Immature natural killer cell (primary cell): ENCODE measurements around the gene CDC14A. TPM values are rescaled to one million over a fixed set of nuclear protein-coding genes. Genes with fewer than 3 reads are reported as not detected.

Experiments used
- DNase-seq, 3 donors: peaks; one replicate each; pipeline ENCODE4 v3.0.0; 2022; ENCODE audit warnings: mixed read lengths in 1 of 3
- H3K27ac Mint-ChIP-seq, 6 donors: one replicate each; pipeline ENCODE4 v1.8.0; 2020; ENCODE audit warnings: mixed read lengths in 6 of 6, mild to moderate bottlenecking in 5 of 6, inconsistent platforms in 4 of 6, moderate library complexity in 3 of 6
- H3K27me3 Mint-ChIP-seq, 3 donors: one replicate each; pipeline ENCODE4 v1.8.0; 2020 to 2021; ENCODE audit warnings: low read depth in 3 of 3, mild to moderate bottlenecking in 3 of 3, mixed read lengths in 3 of 3, moderate library complexity in 3 of 3, inconsistent platforms in 1 of 3
- H3K36me3 Mint-ChIP-seq, 3 donors: one replicate each; pipeline ENCODE4 v1.8.0; 2020; ENCODE audit warnings: mixed read lengths in 3 of 3, inconsistent platforms in 2 of 3, mild to moderate bottlenecking in 2 of 3
- H3K4me1 Mint-ChIP-seq, 2 donors: one replicate each; pipeline ENCODE4 v1.8.0; 2020; ENCODE audit warnings: inconsistent platforms in 2 of 2, mild to moderate bottlenecking in 2 of 2, mixed read lengths in 2 of 2, moderate library complexity in 1 of 2
- H3K4me3 Mint-ChIP-seq, 5 donors: one replicate each; pipeline ENCODE4 v1.8.0; 2020; ENCODE audit warnings: mild to moderate bottlenecking in 5 of 5, mixed read lengths in 5 of 5, inconsistent platforms in 3 of 5, moderate library complexity in 3 of 5
- H3K9me3 Mint-ChIP-seq, 6 donors: one replicate each; pipeline ENCODE4 v1.8.0; 2020; ENCODE audit warnings: mild to moderate bottlenecking in 6 of 6, mixed read lengths in 6 of 6, inconsistent platforms in 4 of 6, moderate library complexity in 3 of 6
- polyA plus RNA-seq, 3 donors: library from polyadenylated mRNA; unstranded; fragments of 300-500 nt; fragmentation: Illumina TruSeq; gene quantifications; one replicate each; pipeline ENCODE4 v1.2.3, GENCODE V29; 2021

CDC14A gene
- polyA plus RNA-seq, 3 donors from 2014 or later, result 5.8 to 15.4 (median 10.9) TPM

DNA sequence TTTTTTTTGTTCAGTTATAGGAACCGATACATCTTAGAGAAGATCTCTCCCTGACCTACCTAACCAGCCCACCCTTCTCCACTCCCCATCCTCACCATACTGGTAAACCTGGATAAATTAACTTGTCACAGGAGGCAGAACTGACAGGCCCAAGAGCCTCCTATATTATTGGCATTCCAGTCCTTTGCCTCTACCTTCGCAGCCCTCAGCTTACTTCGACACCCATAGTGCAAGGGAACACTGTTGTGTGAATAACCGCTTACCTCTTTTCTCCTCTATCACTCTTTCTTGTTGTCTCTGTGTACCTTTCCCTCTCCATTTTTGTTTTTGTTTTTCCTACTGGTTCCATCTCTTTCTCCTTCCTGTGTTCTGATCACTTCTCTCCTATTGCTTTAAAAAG lies 58.7 kb downstream of the CDC14A start:
- H3K27me3 Mint-ChIP-seq, result peaks cover 0 to 3% (median 2%) of the 10 kb centered on the region in 3 donors
- no peak for DNase-seq
- no peak overlapping the region for H3K4me3 Mint-ChIP-seq
- no peaks in the 10 kb centered on the region for H3K9me3 Mint-ChIP-seq
- peak overlapping the region in 4 of 6 donors; percentile 2 to 71 (median 42) for H3K27ac Mint-ChIP-seq
- H3K36me3 Mint-ChIP-seq, result peaks cover 6 to 14% (median 13%) of the 10 kb centered on the region in 3 donors
- H3K4me1 Mint-ChIP-seq, result peaks cover 85 to 86% of the 10 kb centered on the region in 2 donors

DNA sequence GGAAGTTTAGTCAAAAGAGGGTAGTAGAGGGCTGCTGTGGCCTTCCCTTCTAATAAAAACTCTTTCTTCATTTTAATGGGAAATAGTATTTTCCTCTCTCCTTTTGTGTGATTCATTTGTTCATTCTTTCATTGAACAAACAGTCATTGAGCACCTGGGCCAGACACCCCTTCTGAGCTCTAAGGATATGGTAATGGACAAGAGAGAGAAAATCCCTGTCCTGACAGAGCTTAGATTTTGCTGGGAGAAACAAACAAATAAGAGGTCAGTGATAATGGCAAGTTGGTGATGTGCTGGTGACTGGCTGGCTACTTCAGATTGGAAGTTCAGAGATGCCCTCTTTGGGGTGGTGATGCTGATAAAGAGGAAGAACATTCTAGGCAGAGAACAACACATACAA lies 59.3 kb downstream of the CDC14A start:
- Mint-ChIP-seq H3K4me1 (peaks cover 85 to 86% of the 10 kb centered on the region in 2 donors), H3K27me3 (peaks cover 0 to 3% (median 2%) of the 10 kb centered on the region in 3 donors), H3K4me3 (no peak overlapping the region), H3K27ac (peak overlapping the region in 5 of 6 donors; percentile 13 to 73 (median 23)), H3K9me3 (no peaks in the 10 kb centered on the region), H3K36me3 (peaks cover 6 to 19% (median 13%) of the 10 kb centered on the region in 3 donors)
- no peak for DNase-seq

DNA sequence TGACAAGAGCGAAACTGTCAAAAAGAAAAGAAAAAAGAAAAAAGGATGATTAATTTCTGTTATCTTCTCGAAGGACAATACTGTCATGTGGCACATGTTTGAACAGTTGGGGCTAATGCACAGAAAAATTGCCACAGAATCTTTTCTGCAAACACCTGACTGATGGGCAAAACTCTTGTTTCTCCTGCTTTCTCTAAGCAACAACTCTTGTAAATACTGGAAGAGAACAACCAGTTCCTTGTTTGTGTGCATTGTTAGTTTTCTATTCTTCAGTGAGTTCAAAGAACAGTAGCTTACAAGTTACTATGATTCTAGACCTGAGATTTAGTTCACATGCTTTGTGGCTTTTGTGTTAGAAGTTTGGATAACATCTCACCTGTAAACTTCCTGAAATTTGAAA lies 60.7 kb downstream of the CDC14A start:
- peak overlapping the region in 3 of 6 donors; percentile 46 to 76 (median 67) for H3K27ac Mint-ChIP-seq
- peaks cover 83 to 84% of the 10 kb centered on the region in 2 donors for H3K4me1 Mint-ChIP-seq
- no peaks in the 10 kb centered on the region for H3K9me3 Mint-ChIP-seq
- H3K4me3 Mint-ChIP-seq, result peak overlapping the region in 2 of 5 donors; percentile 13 to 14
- H3K27me3 Mint-ChIP-seq, result peaks cover 0 to 3% (median 2%) of the 10 kb centered on the region in 3 donors
- no peak for DNase-seq
- peaks cover 8 to 27% (median 13%) of the 10 kb centered on the region in 3 donors for H3K36me3 Mint-ChIP-seq

DNA sequence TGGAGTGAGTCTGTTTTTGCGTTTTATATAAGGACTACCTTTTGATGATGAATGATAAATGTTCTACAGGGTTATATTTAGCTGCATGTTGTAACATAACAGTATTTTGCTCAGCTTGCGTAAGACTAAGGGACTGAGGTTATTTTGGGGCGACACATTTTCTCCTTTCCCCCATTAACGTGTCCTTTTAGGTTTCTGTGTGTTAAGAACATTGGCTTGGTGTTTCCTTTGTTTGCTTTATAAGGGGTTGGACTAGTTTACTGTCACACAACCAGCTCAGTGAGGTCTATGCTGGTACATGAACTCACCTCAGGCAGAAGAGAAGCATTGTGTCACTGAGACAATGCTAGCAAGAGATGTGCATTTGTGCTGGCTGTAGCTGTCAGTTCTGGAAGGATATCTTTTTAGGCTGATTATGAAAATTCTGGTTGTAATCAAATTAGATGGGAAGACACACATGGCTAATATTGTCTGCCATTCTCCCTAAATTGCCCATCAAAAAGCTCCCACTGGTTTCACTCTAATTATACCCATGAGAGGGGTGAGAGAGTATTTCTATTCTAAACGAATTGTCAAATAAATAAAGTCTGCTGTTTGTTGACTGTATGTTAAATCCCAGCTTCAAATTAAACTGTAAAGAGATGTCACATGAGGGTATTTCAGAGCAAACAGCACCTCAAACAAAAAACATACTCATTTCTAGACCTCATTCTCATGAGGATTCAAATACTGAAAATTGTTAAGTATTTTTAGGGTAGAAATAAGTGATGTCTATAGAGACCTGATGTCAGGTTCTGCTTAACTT lies 62.6 kb downstream of the CDC14A start:
- peaks cover 70 to 71% of the 10 kb centered on the region in 2 donors for H3K4me1 Mint-ChIP-seq
- H3K4me3 Mint-ChIP-seq, result peak overlapping the region; percentile 45 to 72 (median 56)
- H3K27me3 Mint-ChIP-seq, result peaks cover 2 to 4% (median 3%) of the 10 kb centered on the region in 3 donors
- H3K36me3 Mint-ChIP-seq, result peaks cover 6 to 20% (median 6%) of the 10 kb centered on the region in 3 donors
- H3K27ac Mint-ChIP-seq, result peak overlapping the region; percentile 71 to 90 (median 86)
- no peaks in the 10 kb centered on the region for H3K9me3 Mint-ChIP-seq
- peak; percentile 22 to 66 (median 33) for DNase-seq

DNA sequence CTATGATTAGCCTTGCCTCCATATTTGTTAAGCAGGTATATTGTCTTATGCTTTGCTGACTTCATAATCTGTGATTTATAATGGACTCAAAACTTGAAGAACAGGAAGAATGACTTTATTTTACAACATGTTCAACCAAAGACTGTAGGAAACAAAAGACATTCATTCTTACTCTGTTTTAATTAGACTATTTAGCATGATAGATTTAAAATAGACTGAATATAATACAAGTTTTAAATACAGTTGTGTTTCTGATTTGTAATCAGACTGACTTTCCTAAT lies 63.1 kb downstream of the CDC14A start:
- peak overlapping the region in 5 of 6 donors; percentile 52 to 90 (median 87) for H3K27ac Mint-ChIP-seq
- H3K36me3 Mint-ChIP-seq, result peaks cover 6 to 20% (median 6%) of the 10 kb centered on the region in 3 donors
- H3K27me3 Mint-ChIP-seq, result peaks cover 2 to 4% (median 3%) of the 10 kb centered on the region in 3 donors
- H3K4me3 Mint-ChIP-seq, result peak overlapping the region in 1 of 5 donors; percentile 13
- no peaks in the 10 kb centered on the region for H3K9me3 Mint-ChIP-seq
- no peak for DNase-seq
- peaks cover 70 to 71% of the 10 kb centered on the region in 2 donors for H3K4me1 Mint-ChIP-seq

DNA sequence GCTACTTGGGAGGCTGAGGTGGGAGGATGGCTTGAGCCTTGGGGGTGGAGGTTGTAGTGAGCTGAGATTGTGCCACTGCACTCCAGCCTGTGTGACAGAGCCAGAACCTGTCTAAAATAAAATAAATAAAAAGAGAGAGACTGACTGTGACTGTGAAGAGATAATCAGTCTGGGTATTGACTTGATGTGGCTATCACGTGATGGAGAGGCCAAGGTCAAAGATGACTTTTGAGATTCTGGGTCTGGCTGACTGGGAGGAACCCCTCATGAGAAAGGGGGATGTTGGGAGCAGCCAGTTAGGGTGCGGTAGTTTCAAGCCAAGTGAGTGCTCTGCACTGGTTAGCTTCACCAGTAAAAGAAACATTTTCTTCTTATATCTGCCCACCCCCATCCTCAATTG lies 66.8 kb downstream of the CDC14A start:
- DNase-seq, result no peak
- Mint-ChIP-seq H3K4me1 (peaks cover 57 to 65% of the 10 kb centered on the region in 2 donors), H3K27ac (no peak overlapping the region), H3K9me3 (no peaks in the 10 kb centered on the region), H3K36me3 (peaks cover 6 to 13% (median 6%) of the 10 kb centered on the region in 3 donors), H3K27me3 (peaks cover 0 to 4% (median 2%) of the 10 kb centered on the region in 3 donors), H3K4me3 (no peak overlapping the region)

DNA sequence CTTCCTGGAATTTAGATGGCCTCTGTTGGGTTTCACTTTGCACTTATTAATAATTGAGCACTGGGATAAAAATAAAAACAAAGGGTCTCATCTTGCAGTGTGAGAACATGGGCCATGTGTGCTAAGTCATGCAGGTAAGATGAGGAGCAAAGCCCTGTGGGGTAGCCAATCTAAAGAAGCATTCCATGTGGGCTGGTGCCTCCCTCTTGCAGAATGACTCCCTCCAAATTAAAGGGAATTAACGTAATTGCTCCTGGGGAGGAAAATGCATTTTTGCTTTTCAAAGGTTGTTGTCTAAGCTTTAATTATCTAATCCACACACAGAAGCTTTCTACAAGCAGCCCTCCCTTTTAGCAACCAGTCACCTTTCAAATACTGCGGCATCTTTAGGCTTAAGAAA lies 69.8 kb downstream of the CDC14A start:
- peaks cover 9 to 15% (median 11%) of the 10 kb centered on the region in 3 donors for H3K36me3 Mint-ChIP-seq
- DNase-seq, result no peak
- H3K27ac Mint-ChIP-seq, result peak overlapping the region in 1 of 6 donors; percentile 12
- H3K4me1 Mint-ChIP-seq, result peaks cover 36 to 43% of the 10 kb centered on the region in 2 donors
- no peak overlapping the region for H3K4me3 Mint-ChIP-seq
- peaks cover 0 to 4% (median 2%) of the 10 kb centered on the region in 3 donors for H3K27me3 Mint-ChIP-seq
- H3K9me3 Mint-ChIP-seq, result no peaks in the 10 kb centered on the region

DNA sequence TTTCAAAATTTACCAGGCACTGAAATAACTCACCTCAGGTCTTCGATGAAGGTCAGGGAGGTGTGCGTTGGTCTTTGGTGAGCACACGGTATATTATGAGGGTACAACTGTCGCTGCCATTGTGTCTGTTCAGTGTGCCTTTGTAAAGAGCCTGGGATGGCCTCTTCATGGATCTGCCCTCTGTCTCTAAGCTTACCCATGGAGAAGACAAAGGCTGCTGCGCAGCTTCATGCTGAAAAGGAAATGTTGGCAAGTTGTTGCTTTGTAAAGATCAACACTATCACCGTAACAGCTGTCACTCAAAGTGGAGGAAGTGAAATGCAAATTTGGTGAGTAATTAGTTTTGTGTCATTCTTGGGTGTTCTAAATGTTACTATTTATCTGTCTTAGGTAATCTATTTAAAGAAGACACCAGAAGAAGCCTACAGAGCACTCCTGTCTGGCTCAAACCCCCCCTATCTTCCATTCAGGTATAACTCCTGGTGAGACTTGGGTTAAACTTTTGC lies 71.6 kb downstream of the CDC14A start:
- DNase-seq, result no peak
- peak overlapping the region in 2 of 5 donors; percentile 25 to 38 for H3K4me3 Mint-ChIP-seq
- no peaks in the 10 kb centered on the region for H3K27me3 Mint-ChIP-seq
- peak overlapping the region in 3 of 6 donors; percentile 53 to 81 (median 80) for H3K27ac Mint-ChIP-seq
- H3K36me3 Mint-ChIP-seq, result peaks cover 8 to 13% (median 10%) of the 10 kb centered on the region in 3 donors
- peaks cover 30 to 34% of the 10 kb centered on the region in 2 donors for H3K4me1 Mint-ChIP-seq
- H3K9me3 Mint-ChIP-seq, result no peaks in the 10 kb centered on the region

DNA sequence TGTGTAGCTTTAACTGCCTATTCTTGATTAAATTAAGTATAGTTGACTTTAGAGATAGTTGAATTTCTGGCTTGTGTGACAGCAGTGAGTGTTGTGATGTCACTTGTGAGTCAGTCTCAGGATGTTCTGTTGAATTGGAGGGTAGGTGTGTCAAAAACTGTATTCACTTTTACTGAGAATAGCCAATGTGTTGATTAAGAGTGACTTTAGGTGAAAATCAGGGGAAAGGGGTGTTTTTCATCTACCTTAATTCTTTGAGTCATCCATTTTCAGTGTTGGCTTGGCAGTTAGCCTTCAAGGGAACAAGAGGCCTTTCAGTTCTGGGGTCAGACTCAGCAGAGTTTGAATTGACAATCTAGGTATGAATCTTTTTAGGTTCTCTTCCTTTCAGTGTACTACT lies 75.9 kb downstream of the CDC14A start:
- Mint-ChIP-seq H3K9me3 (no peaks in the 10 kb centered on the region), H3K36me3 (peaks cover 8 to 19% (median 17%) of the 10 kb centered on the region in 3 donors), H3K27ac (peak overlapping the region in 1 of 6 donors; percentile 25), H3K4me1 (peaks cover 26 to 38% of the 10 kb centered on the region in 2 donors), H3K4me3 (no peak overlapping the region), H3K27me3 (no peaks in the 10 kb centered on the region)
- no peak for DNase-seq

DNA sequence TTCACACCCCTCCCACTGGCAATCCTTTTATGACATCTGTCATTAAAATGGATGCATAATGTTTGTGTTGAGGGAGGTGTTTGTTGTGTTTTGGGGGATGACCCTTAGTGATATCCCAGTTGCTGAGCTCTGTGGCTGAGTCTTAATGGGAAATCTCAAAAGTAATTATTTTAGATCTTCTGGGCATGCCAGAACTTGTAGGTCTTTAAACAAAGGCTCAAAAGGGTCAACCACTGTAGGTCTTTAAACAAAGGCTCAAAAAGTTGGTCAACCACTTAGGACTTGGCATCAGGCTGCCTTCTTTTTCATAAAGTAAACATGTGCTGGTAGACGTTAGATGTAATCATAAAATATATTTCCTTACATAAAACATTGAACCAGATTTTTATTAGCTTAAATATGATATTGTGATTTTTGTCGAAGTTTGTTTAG lies 78.0 kb downstream of the CDC14A start:
- Mint-ChIP-seq H3K4me3 (no peak overlapping the region), H3K4me1 (peaks cover 28 to 39% of the 10 kb centered on the region in 2 donors), H3K27me3 (no peaks in the 10 kb centered on the region), H3K36me3 (peaks cover 10 to 30% (median 20%) of the 10 kb centered on the region in 3 donors), H3K27ac (no peak overlapping the region), H3K9me3 (no peaks in the 10 kb centered on the region)
- no peak for DNase-seq

DNA sequence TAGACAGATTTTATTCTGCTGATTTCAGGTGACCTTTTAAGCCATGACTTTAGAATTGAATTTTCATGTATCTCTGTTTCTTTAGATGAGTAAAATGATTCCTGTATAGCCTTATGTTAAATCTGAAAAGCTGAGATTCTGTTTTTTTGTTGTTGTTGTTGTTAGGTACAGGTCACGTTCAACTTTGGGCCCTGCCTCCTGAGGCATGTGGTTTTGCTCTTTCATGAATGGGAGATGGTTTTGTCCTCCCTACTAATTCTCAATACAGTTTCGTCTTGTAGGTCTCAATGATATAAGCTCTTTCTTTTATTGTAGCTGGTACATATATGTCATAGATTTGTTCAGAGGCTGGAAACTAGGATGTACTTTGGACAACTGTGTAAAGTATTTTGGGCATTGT lies 79.6 kb downstream of the CDC14A start:
- Mint-ChIP-seq H3K4me1 (peaks cover 33 to 43% of the 10 kb centered on the region in 2 donors), H3K4me3 (no peak overlapping the region), H3K9me3 (no peaks in the 10 kb centered on the region), H3K27me3 (no peaks in the 10 kb centered on the region), H3K36me3 (peaks cover 8 to 31% (median 16%) of the 10 kb centered on the region in 3 donors), H3K27ac (peak overlapping the region in 1 of 6 donors; percentile 40)
- DNase-seq, result no peak

DNA sequence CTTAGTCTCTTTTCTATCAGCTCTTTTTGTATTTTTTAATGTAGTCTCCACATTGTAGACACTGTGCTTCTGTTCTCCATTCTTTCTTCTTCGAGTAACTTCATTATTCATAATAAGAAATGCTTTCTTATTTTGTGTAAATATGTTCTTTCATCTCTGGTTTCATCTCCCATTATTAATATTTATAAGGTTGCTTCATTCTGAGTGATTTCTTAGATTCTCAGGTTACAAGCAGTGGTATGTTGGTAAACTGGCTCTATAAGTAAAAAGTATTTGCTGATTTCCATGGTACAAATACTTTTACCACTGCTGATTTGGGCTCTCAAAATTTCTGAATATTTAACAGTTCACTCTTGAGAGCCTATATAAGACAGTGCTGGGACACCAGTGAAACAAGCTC lies 81.3 kb downstream of the CDC14A start:
- H3K4me3 Mint-ChIP-seq, result no peak overlapping the region
- H3K27ac Mint-ChIP-seq, result peak overlapping the region in 2 of 6 donors; percentile 17 to 54
- H3K9me3 Mint-ChIP-seq, result no peaks in the 10 kb centered on the region
- no peak for DNase-seq
- peaks cover 35 to 41% of the 10 kb centered on the region in 2 donors for H3K4me1 Mint-ChIP-seq
- peaks cover 8 to 28% (median 19%) of the 10 kb centered on the region in 3 donors for H3K36me3 Mint-ChIP-seq
- no peaks in the 10 kb centered on the region for H3K27me3 Mint-ChIP-seq

DNA sequence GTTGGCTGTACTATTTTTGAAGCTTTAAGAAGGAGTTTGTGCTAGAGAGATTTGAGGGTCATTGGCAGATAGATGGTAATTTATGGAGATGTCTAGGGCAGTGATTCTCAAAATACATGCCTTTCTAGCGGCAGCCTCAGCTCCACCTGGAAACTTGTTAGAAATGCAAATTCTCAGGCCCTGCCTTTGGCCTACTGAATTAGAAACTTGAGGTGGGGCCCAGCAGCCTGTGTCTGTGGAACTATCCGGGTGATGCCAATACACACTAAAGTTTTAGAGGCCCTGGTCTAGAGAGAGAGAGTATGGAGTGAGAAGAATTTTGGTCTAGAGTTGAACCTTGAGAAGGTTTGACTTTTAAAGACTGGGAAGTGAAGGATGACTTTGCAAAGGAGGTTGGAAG lies 82.5 kb downstream of the CDC14A start:
- Mint-ChIP-seq H3K27ac (peak overlapping the region in 5 of 6 donors; percentile 18 to 79 (median 43)), H3K27me3 (no peaks in the 10 kb centered on the region), H3K4me1 (peaks cover 47 to 52% of the 10 kb centered on the region in 2 donors), H3K36me3 (peaks cover 8 to 28% (median 18%) of the 10 kb centered on the region in 3 donors), H3K4me3 (no peak overlapping the region), H3K9me3 (no peaks in the 10 kb centered on the region)
- no peak for DNase-seq

DNA sequence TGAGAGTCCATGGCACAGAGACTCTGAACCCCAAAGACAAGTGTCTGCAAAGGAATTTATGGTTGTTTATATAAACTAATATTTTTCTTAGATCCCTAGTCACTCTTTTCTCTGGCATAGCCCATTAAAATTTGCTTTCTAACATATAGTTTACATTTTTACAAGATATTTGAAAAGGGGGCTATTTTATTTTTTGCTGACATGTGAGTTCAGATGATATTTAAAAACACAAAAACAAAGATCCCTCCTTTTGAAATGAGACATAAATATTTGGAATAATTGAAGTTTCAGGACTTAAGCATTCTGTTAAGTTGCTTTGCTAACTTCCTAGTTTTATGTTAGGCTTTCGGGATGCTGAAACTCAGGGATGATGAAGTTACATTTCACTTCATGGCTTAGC lies 86.1 kb downstream of the CDC14A start:
- Mint-ChIP-seq H3K36me3 (peaks cover 8 to 19% (median 14%) of the 10 kb centered on the region in 3 donors), H3K9me3 (no peaks in the 10 kb centered on the region), H3K27me3 (no peaks in the 10 kb centered on the region), H3K27ac (peak overlapping the region in 5 of 6 donors; percentile 91 to 94 (median 92)), H3K4me3 (no peak overlapping the region), H3K4me1 (peaks cover 66 to 67% of the 10 kb centered on the region in 2 donors)
- DNase-seq, result no peak
